Measurements from ENCODE around the gene CYP26C1.

GRCh38 chr10:93074597-93075368, 14.2 kb downstream of the CYP26C1 start:
- TF ChIP-seq CTCF (IDR thresholded peaks at IDR 0.05): no peak
- TF ChIP-seq POLR2A (IDR thresholded peaks at IDR 0.05; ENCODE audit: low read depth): no peak
- TF ChIP-seq EP300 (IDR thresholded peaks at IDR 0.05): no peak
- no peak for TF ChIP-seq POLR2AphosphoS5 (IDR thresholded peaks at IDR 0.05)
